Activated CD4-positive, alpha-beta T cell treated with anti-CD3 and anti-CD28 coated beads for 36 hours (primary cell): ENCODE results near the gene PIGA. TPM values are rescaled to one million over a fixed set of nuclear protein-coding genes. Genes with fewer than 3 reads are reported as not detected.

ENCODE experiments used
- ATAC-seq: fragments of 200-7000 bp; cut with Tn5 transposase; one replicate; pipeline ENCODE4 v1.10.0; 2021; ENCODE audit warnings: mild to moderate bottlenecking, moderate library complexity
- CTCF ChIA-PET: fragments of 350-600 bp; sonication (Branson Sonifier 250); formaldehyde crosslinking; loops from one replicate; lab custom pipeline; 2021; ENCODE audit warnings: antibody characterized with exemption; lab: Charles Lee
- POLR2A ChIA-PET: fragments of 350-600 bp; sonication (Branson Sonifier 250); formaldehyde crosslinking; loops from one replicate; lab custom pipeline; 2021; ENCODE audit warnings: antibody characterized with exemption, inconsistent platforms; lab: Charles Lee
- DNase-seq: peaks from one replicate; pipeline ENCODE4 v3.0.0-alpha.2; 2020
- H3K27ac Mint-ChIP-seq: one replicate; pipeline ENCODE4 v1.8.0; 2021; ENCODE audit warnings: mixed read lengths
- H3K27me3 Mint-ChIP-seq: one replicate; pipeline ENCODE4 v1.8.0; 2021; ENCODE audit warnings: mixed read lengths
- H3K36me3 Mint-ChIP-seq: one replicate; pipeline ENCODE4 v1.8.0; 2021; ENCODE audit warnings: low read depth, mixed read lengths
- H3K4me1 Mint-ChIP-seq: one replicate; pipeline ENCODE4 v1.8.0; 2021; ENCODE audit warnings: mixed read lengths
- H3K4me3 Mint-ChIP-seq: one replicate; pipeline ENCODE4 v1.8.0; 2021; ENCODE audit warnings: mild to moderate bottlenecking, moderate library complexity, mixed read lengths
- H3K9me3 Mint-ChIP-seq: one replicate; pipeline ENCODE4 v1.8.0; 2021; ENCODE audit warnings: low read depth, mixed read lengths
- intact Hi-C, 2 experiments: fragments of 100-400 bp; cut with DNase I in 1 of 2; cut with micrococcal nuclease in 1 of 2; formaldehyde crosslinking; loops; one replicate each; pipeline versions ENCODE4 v1.14.2 to v1.15.1; 2022 to 2024; cut with DNase I, micrococcal nuclease
- total RNA-seq, 2 experiments: library from RNA; stranded (reverse); gene quantifications; one replicate each; pipeline ENCODE4 v1.2.3, GENCODE V29; 2021

PIGA gene
- total RNA-seq, 2 experiments from 2014 or later = 37.2 to 37.9 TPM

DNA sequence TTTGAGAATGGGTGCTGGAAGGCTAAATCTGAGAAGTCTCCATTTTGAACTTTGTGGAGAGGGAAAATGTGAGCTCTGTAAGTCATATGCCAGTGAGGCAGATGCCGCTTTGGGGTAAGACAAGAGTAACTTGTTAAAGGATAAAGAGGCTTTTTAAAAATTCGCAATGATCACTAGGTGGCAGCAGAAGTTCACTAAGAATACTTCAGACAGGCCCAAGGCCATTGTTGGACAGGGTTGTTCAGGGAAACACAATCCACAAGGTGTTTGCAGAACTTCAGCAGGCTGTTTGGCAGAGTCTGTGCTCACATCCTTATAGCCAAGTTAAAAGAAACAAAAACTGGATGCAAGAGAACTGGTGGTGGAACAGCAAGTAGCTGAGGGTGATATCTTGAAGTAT, 13.7 kb upstream of the PIGA start:
- ATAC-seq (peak; percentile 58), DNase-seq (peak; percentile 11)

DNA sequence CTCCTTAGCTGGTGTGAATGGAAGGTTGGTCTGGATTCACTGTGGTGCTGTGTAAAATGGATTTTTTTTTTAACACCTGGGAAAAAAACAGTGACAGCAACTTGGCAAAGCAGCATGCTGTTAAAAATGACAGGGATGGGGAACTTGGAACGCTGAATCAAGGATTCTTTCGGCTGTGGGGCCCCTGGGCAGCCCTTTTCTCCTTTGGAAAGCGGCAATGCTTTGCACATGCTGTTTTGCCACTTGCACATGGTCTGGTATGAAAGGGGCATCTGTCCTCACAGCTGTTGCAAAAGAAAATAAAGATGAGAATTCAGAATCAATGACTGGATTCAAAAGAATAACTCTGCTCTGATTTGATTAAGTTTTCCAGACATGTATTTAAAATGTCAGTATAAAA, 10.7 kb upstream of the PIGA start:
- intact Hi-C loops = no loop called here
- no peaks in the 10 kb centered on the region for H3K4me1 Mint-ChIP-seq
- ATAC-seq = no peak
- CTCF ChIA-PET = interaction anchor here (0.6 kb wide), 1 partner anchor 13 kb away, joined by 6 read pairs; no protein-coding TSS in a partner anchor
- H3K27ac Mint-ChIP-seq = no peak overlapping the region
- no peak for DNase-seq
- H3K9me3 Mint-ChIP-seq = no peaks in the 10 kb centered on the region
- POLR2A ChIA-PET = no interaction called here
- no peak overlapping the region for H3K4me3 Mint-ChIP-seq
- peaks cover 10% of the 10 kb centered on the region for H3K27me3 Mint-ChIP-seq
- no peaks in the 10 kb centered on the region for H3K36me3 Mint-ChIP-seq

More for the DNA sequence above, 13.7 kb upstream of the PIGA start:
- Mint-ChIP-seq H3K9me3 (no peaks in the 10 kb centered on the region), H3K4me1 (no peaks in the 10 kb centered on the region), H3K27ac (no peak overlapping the region), H3K4me3 (no peak overlapping the region), H3K36me3 (no peaks in the 10 kb centered on the region), H3K27me3 (peaks cover 2% of the 10 kb centered on the region)
- POLR2A ChIA-PET = no interaction called here
- CTCF ChIA-PET = interaction anchor here (0.6 to 4.1 kb wide), 13 partner anchors 10 to 1226 kb away, joined by 3 to 32 read pairs (median 3); no protein-coding TSS in a partner anchor
- intact Hi-C loops = loop anchor here (1.0 to 2.0 kb wide), 3 partner anchors 119 to 216 kb away; no protein-coding TSS in a partner anchor

- Mint-ChIP-seq H3K4me3 (no peak overlapping the region), H3K36me3 (no peaks in the 10 kb centered on the region), H3K27ac (no peak overlapping the region), H3K27me3 (peaks cover 13% of the 10 kb centered on the region), H3K9me3 (no peaks in the 10 kb centered on the region), H3K4me1 (no peaks in the 10 kb centered on the region)
- ATAC-seq (no peak), DNase-seq (no peak)
- intact Hi-C loops = no loop called here
- CTCF ChIA-PET = no interaction called here
- POLR2A ChIA-PET = no interaction called here
Measured at GRCh38 chrX:15344106-15344505, 8.8 kb upstream of the PIGA start.

GRCh38 chrX:15343075-15343476, 7.8 kb upstream of the PIGA start:
- ATAC-seq (no peak), DNase-seq (no peak)
- H3K4me1 Mint-ChIP-seq = no peaks in the 10 kb centered on the region
- no peaks in the 10 kb centered on the region for H3K9me3 Mint-ChIP-seq
- peaks cover 14% of the 10 kb centered on the region for H3K27me3 Mint-ChIP-seq
- H3K27ac Mint-ChIP-seq = no peak overlapping the region
- intact Hi-C loops = no loop called here
- POLR2A ChIA-PET = no interaction called here
- CTCF ChIA-PET = no interaction called here
- no peaks in the 10 kb centered on the region for H3K36me3 Mint-ChIP-seq
- no peak overlapping the region for H3K4me3 Mint-ChIP-seq

GRCh38 chrX:15340867-15341266, 5.5 kb upstream of the PIGA start:
- ChIA-PET CTCF (interaction anchor here (0.7 kb wide), 2 partner anchors 9 to 51 kb away, joined by 3 read pairs; no protein-coding TSS in a partner anchor), POLR2A (no interaction called here)
- H3K9me3 Mint-ChIP-seq = no peaks in the 10 kb centered on the region
- H3K27me3 Mint-ChIP-seq = peaks cover 15% of the 10 kb centered on the region
- no peak overlapping the region for H3K4me3 Mint-ChIP-seq
- H3K4me1 Mint-ChIP-seq = peaks cover 8% of the 10 kb centered on the region
- ATAC-seq (no peak), DNase-seq (no peak)
- intact Hi-C loops = no loop called here
- no peaks in the 10 kb centered on the region for H3K36me3 Mint-ChIP-seq
- H3K27ac Mint-ChIP-seq = no peak overlapping the region

DNA sequence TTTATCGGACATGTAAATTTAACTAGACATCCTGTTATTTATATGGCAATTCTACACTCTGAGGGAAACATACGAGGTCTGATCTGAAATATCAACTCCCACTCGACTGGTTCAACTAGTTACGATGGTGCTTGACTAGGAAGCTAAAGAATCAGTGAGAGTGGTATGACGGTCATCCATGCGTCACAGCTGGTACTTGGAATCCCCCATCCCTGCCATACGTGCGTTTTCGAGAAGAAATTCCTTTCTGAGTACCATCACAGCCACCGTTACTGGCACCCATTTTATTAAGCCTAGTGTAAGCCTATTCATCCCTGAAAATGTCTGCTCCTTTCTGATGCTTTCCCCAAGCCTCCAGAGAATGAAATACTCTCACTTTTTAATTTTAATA, 695 bp upstream of the PIGA start:
- DNase-seq (peak; percentile 75), ATAC-seq (peak; percentile 42)
- Mint-ChIP-seq H3K27me3 (peaks cover 8% of the 10 kb centered on the region), H3K4me1 (peaks cover 14% of the 10 kb centered on the region), H3K36me3 (peaks cover 12% of the 10 kb centered on the region), H3K27ac (peak overlapping the region; percentile 91), H3K9me3 (no peaks in the 10 kb centered on the region), H3K4me3 (peak overlapping the region; percentile 84)
- POLR2A ChIA-PET = no interaction called here
- intact Hi-C loops = loop anchor here (5.0 to 10.0 kb wide), 5 partner anchors 461 to 1681 kb away; partner anchors contain the start of genes FANCB (in 1 of the 2), GEMIN8 (in 1 of the 2), MOSPD2 (in 1 of the 2) and TCEANC (in 1 of the 2)
- CTCF ChIA-PET = no interaction called here

DNA sequence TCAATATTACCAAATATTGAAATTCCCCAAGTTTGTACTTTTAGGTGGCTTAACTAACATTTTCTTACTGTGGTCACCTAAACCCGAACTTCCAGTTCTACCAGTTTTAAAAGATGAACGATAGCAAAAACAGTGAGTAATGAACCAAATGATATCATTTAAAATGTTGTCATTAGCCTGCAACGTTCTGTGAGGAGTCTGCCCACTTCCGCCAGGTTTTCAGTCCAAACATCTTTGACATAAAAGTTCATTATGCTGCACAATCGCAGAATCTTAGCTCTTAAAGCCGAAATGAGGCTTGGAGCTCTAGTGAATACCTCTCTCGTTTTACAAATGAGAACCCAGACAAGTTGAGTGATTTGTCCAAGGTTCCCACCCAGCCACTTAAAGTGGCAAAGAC, 762 bp downstream of the PIGA start:
- peaks cover 12% of the 10 kb centered on the region for H3K36me3 Mint-ChIP-seq

DNA sequence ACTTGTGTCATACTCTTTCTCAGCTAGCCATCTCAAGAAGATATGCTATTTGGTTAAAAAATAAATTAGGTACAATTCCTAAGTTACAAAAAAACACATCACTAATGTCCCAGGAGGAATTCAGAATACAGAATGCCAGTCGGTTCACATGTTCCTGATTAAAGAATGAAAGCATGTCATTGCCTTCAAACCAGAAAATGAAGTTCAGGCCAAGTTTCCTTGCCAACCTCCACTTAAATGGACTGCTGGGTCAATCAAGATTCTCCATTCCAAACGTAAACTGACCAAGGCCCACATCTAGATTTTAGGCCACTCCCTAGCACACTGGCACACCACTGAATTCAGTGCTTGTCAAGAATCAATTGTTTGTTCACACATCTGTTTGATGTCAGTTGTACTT, 6.5 kb downstream of the PIGA start:
- no peaks in the 10 kb centered on the region for H3K27me3 Mint-ChIP-seq
- no peaks in the 10 kb centered on the region for H3K9me3 Mint-ChIP-seq
- no peak overlapping the region for H3K4me3 Mint-ChIP-seq
- ChIA-PET CTCF (no interaction called here), POLR2A (no interaction called here)
- intact Hi-C loops = no loop called here
- H3K36me3 Mint-ChIP-seq = peaks cover 20% of the 10 kb centered on the region
- no peak for DNase-seq
- H3K27ac Mint-ChIP-seq = no peak overlapping the region
- ATAC-seq = no peak
- H3K4me1 Mint-ChIP-seq = peaks cover 5% of the 10 kb centered on the region

More for the DNA sequence above, 762 bp downstream of the PIGA start:
- Mint-ChIP-seq H3K27me3 (peaks cover 4% of the 10 kb centered on the region), H3K27ac (peak overlapping the region; percentile 91), H3K4me3 (peak overlapping the region; percentile 84), H3K9me3 (no peaks in the 10 kb centered on the region), H3K4me1 (peaks cover 14% of the 10 kb centered on the region)
- CTCF ChIA-PET = no interaction called here
- DNase-seq = peak; percentile 27
- intact Hi-C loops = loop anchor here (2.0 to 10.0 kb wide), 6 partner anchors 340 to 1680 kb away; partner anchors contain the start of genes FANCB (in 2 of the 2), GEMIN8 (in 2 of the 2), MOSPD2 (in 2 of the 2) and TCEANC (in 1 of the 2)
- ATAC-seq = no peak
- POLR2A ChIA-PET = no interaction called here

- POLR2A ChIA-PET = no interaction called here
- intact Hi-C loops = no loop called here
- CTCF ChIA-PET = no interaction called here
- H3K27ac Mint-ChIP-seq = no peak overlapping the region
- ATAC-seq = no peak
- DNase-seq = no peak
- no peak overlapping the region for H3K4me3 Mint-ChIP-seq
- H3K27me3 Mint-ChIP-seq = no peaks in the 10 kb centered on the region
- peaks cover 21% of the 10 kb centered on the region for H3K36me3 Mint-ChIP-seq
- peaks cover 2% of the 10 kb centered on the region for H3K4me1 Mint-ChIP-seq
- no peaks in the 10 kb centered on the region for H3K9me3 Mint-ChIP-seq
Measured at GRCh38 chrX:15328131-15328530, 7.2 kb downstream of the PIGA start.

DNA sequence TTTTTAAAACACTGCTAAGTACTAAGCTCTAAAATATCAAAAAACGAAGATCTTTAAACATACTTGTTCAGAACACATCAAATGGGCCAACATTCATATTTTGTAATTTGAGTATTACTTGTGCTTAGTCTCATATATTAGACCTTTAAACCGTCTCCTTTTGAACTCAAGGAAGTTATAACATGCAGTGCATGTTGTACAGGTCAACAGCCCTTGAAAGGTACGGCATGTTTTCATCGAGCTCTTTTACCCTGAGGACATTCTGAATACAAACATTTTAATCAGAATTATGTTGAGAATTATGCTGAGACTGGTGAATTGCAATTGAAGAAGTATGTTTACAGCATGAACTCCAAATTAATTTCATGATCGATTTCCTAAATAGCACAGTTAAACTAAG, 12.9 kb downstream of the PIGA start:
- Mint-ChIP-seq H3K4me3 (no peak overlapping the region), H3K27me3 (no peaks in the 10 kb centered on the region), H3K36me3 (peaks cover 25% of the 10 kb centered on the region), H3K9me3 (no peaks in the 10 kb centered on the region), H3K27ac (no peak overlapping the region), H3K4me1 (no peaks in the 10 kb centered on the region)
- ChIA-PET CTCF (no interaction called here), POLR2A (no interaction called here)
- ATAC-seq (no peak), DNase-seq (no peak)
- intact Hi-C loops = no loop called here

GRCh38 chrX:15322072-15322471, 13.3 kb downstream of the PIGA start:
- Mint-ChIP-seq H3K27me3 (no peaks in the 10 kb centered on the region), H3K9me3 (no peaks in the 10 kb centered on the region), H3K4me1 (no peaks in the 10 kb centered on the region), H3K27ac (no peak overlapping the region), H3K36me3 (peaks cover 25% of the 10 kb centered on the region), H3K4me3 (no peak overlapping the region)
- DNase-seq (no peak), ATAC-seq (no peak)
- ChIA-PET POLR2A (no interaction called here), CTCF (no interaction called here)
- intact Hi-C loops = no loop called here

DNA sequence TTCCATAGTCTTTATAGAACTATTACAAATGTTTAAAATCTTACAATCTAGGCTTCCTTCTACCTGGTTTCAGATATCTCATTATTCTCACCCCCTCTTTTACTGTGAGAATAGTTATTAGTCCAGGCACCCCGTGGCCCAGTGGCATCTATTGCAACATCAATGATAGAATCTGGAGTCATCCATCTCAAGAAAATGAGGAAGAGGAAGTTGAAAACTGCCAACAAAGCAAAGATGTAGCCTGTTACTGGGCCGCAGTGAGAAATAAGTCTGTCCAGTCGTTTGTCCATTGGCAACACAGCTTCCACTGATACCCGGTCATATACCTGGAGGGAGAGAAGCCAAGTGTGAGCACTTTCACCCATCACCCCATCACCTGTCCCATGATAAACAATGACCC, 13.9 kb downstream of the PIGA start:
- peaks cover 25% of the 10 kb centered on the region for H3K36me3 Mint-ChIP-seq
- no peaks in the 10 kb centered on the region for H3K9me3 Mint-ChIP-seq
- no peaks in the 10 kb centered on the region for H3K4me1 Mint-ChIP-seq
- ATAC-seq (no peak), DNase-seq (no peak)
- no peak overlapping the region for H3K4me3 Mint-ChIP-seq
- intact Hi-C loops = no loop called here
- POLR2A ChIA-PET = no interaction called here
- CTCF ChIA-PET = interaction anchor here (0.6 kb wide), 1 partner anchor 337 kb away, joined by 3 read pairs; no protein-coding TSS in a partner anchor
- H3K27me3 Mint-ChIP-seq = no peaks in the 10 kb centered on the region
- no peak overlapping the region for H3K27ac Mint-ChIP-seq
